Prostate gland (tissue), 2 donors: ENCODE data around the gene GLIS1. TPM values are rescaled to one million over a fixed set of nuclear protein-coding genes. Genes with fewer than 3 reads are reported as not detected.

Experiments used
- DNase-seq: peaks from one replicate; pipeline ENCODE4 v3.0.0-alpha.2; 2019; ENCODE audit warnings: low spot score
- H3K27ac ChIP-seq, 2 donors: fragments of 200-600 bp; sonication (generic); 2 replicates each; pipeline ENCODE4 v1.5.1; 2017 to 2019
- H3K27me3 ChIP-seq: fragments of 200-600 bp; sonication (generic); replicated peaks from 2 replicates; pipeline ENCODE4 v1.5.1; 2019; ENCODE audit not compliant: insufficient read depth
- H3K36me3 ChIP-seq, 2 donors: fragments of 200-600 bp; sonication (generic); 1 replicate in 1 of 2; 2 replicates in 1 of 2; pipeline versions ENCODE4 v1.5.1 to v1.8.1; 2017 to 2019
- H3K4me1 ChIP-seq: fragments of 200-600 bp; sonication (generic); replicated peaks from 2 replicates; pipeline ENCODE4 v1.5.1; 2019
- H3K4me3 ChIP-seq, 2 donors: fragments of 200-600 bp; sonication (generic); 2 replicates each; pipeline ENCODE4 v1.5.1; 2017 to 2019
- H3K9me3 ChIP-seq: fragments of 200-600 bp; sonication (generic); 2 replicates; pipeline ENCODE4 v1.5.1; 2017
- CTCF ChIP-seq, 4 experiments: fragments of 200-600 bp in 2 of 4; fragments of 450-650 bp in 2 of 4; sonication (generic) in 2 of 4; IDR thresholded peaks; 1 replicate in 3 of 4; 2 replicates in 1 of 4; pipeline ENCODE4 v1.5.1; 2016 to 2019; ENCODE audit warnings: antibody characterized with exemption in 4 of 4, mild to moderate bottlenecking in 2 of 4, moderate library complexity in 2 of 4
- POLR2A ChIP-seq: fragments of 450-650 bp; IDR thresholded peaks from one replicate; pipeline ENCODE4 v1.6.1; 2016; ENCODE audit warnings: antibody characterized with exemption, mild to moderate bottlenecking
- POLR2AphosphoS5 ChIP-seq: sonication (generic); formaldehyde crosslinking; IDR thresholded peaks from one replicate; pipeline ENCODE4 v1.6.1; 2017; ENCODE audit warnings: antibody characterized with exemption
- WGBS: methylation state at CpG from one replicate; pipeline ENCODE4 v1.1.5; 2018; 5-methylcytosine and 5-hydroxymethylcytosine counted together
- intact Hi-C: fragments of 100-400 bp; cut with DNase I; formaldehyde crosslinking; loops from one replicate; pipeline ENCODE4 v1.14.2; 2022
- total RNA-seq, 2 donors: library from RNA; depleted of rRNA; stranded (reverse); fragments of >200 nt; gene quantifications; one replicate each; pipeline ENCODE4 v1.1.0, GENCODE V29; 2016

GLIS1 gene
- total RNA-seq, 2 donors from 2014 or later: 1.1 to 8.1 TPM

- 82% methylated on average over 5 of the region's 5 CpGs for WGBS
- TF ChIP-seq CTCF (IDR thresholded peaks at IDR 0.05) (no peak), POLR2AphosphoS5 (no peak), POLR2A (no peak)
Measured at GRCh38 chr1:53735261-53735660, 3.7 kb downstream of the GLIS1 start.

GRCh38 chr1:53734650-53735211, 4.2 kb downstream of the GLIS1 start:
- TF ChIP-seq POLR2A (no peak), POLR2AphosphoS5 (no peak), CTCF (IDR thresholded peaks at IDR 0.05) (no peak)
- Histone ChIP-seq H3K27ac (peak overlapping the region; percentile 30 to 50), H3K9me3 (no peaks in the 10 kb centered on the region), H3K4me1 (peaks cover 3% of the 10 kb centered on the region), H3K36me3 (no peaks in the 10 kb centered on the region), H3K4me3 (no peak overlapping the region), H3K27me3 (peaks cover 3% of the 10 kb centered on the region)
- intact Hi-C loops: no loop called here
- DNase-seq: no peak
- WGBS: 35% methylated on average over 10 of the region's 10 CpGs

More at GRCh38 chr1:53735261-53735660, 3.7 kb downstream of the GLIS1 start:
- Histone ChIP-seq H3K4me1 (peaks cover 3% of the 10 kb centered on the region), H3K36me3 (no peaks in the 10 kb centered on the region), H3K4me3 (no peak overlapping the region), H3K27me3 (peaks cover 8% of the 10 kb centered on the region), H3K9me3 (no peaks in the 10 kb centered on the region), H3K27ac (peak overlapping the region; percentile 30 to 50)
- intact Hi-C loops: no loop called here
- DNase-seq: no peak

- no peak for DNase-seq
- 55% methylated on average over 10 of the region's 10 CpGs for WGBS
- Histone ChIP-seq H3K4me3 (no peak overlapping the region), H3K27ac (peak overlapping the region in 1 of 2 donors; percentile 50), H3K9me3 (no peaks in the 10 kb centered on the region), H3K36me3 (no peaks in the 10 kb centered on the region), H3K27me3 (peaks cover 2% of the 10 kb centered on the region), H3K4me1 (peaks cover 3% of the 10 kb centered on the region)
- TF ChIP-seq CTCF (IDR thresholded peaks at IDR 0.05): no peak
- TF ChIP-seq POLR2A: no peak
- TF ChIP-seq POLR2AphosphoS5: no peak
- intact Hi-C loops: no loop called here
Measured at GRCh38 chr1:53733975-53734649, 4.9 kb downstream of the GLIS1 start.

GRCh38 chr1:53733447-53733931, 5.5 kb downstream of the GLIS1 start:
- H3K27ac ChIP-seq: peak overlapping the region; percentile 31 to 35
- H3K4me3 ChIP-seq: no peak overlapping the region
- no peaks in the 10 kb centered on the region for H3K9me3 ChIP-seq
- H3K4me1 ChIP-seq: peaks cover 2% of the 10 kb centered on the region
- H3K27me3 ChIP-seq: peaks cover 2% of the 10 kb centered on the region
- H3K36me3 ChIP-seq: no peaks in the 10 kb centered on the region
- intact Hi-C loops: no loop called here
- TF ChIP-seq CTCF (IDR thresholded peaks at IDR 0.05) (no peak), POLR2AphosphoS5 (no peak), POLR2A (no peak)
- DNase-seq: no peak
- 75% methylated on average over 12 of the region's 12 CpGs for WGBS
